Loucy (cell line): ENCODE measurements around the gene MVD.

Experiments
- CTCF ChIP-seq: fragments of 200-600 bp; sonication (generic); conservative IDR thresholded peaks from 2 replicates; pipeline ENCODE4 v1.5.1; 2014; ENCODE audit warnings: mild to moderate bottlenecking, antibody characterized with exemption, low read length
- EZH2phosphoT487 ChIP-seq: fragments of 200-600 bp; IDR thresholded peaks from 2 replicates; pipeline ENCODE4 v1.6.1; 2018; ENCODE audit warnings: antibody characterized with exemption, mild to moderate bottlenecking, moderate library complexity, borderline replicate concordance

GRCh38 chr16:88653596-88654362 lies 9.1 kb downstream of the MVD start:
- no peak for TF ChIP-seq CTCF
- no peak for TF ChIP-seq EZH2phosphoT487
